Fibroblast of lung (primary cell): Measurements from ENCODE around the gene ZNF584. TPM values are rescaled to one million over a fixed set of nuclear protein-coding genes. Genes with fewer than 3 reads are reported as not detected.
"Not testable (repeated sequence)": the region's sequence is repeated elsewhere in the genome, so short reads cannot be mapped to it uniquely, and the experiment has no call there.

Source experiments
- DNase-seq, 2 donors: peaks; one replicate each; pipeline versions ENCODE4 v3.0.0 to v3.0.0-alpha.2; 2010; ENCODE audit warnings: low read depth in 2 of 2
- H2AFZ ChIP-seq: 2 replicates; pipeline ENCODE4 v1.5.1; 2012; ENCODE audit warnings: low read length, control low read depth, inconsistent platforms
- H3K27ac ChIP-seq: 2 replicates; pipeline ENCODE4 v1.5.1; 2011; ENCODE audit warnings: low read length, control low read depth; ENCODE audit not compliant: insufficient read depth
- H3K27me3 ChIP-seq: 2 replicates; pipeline ENCODE4 v1.5.1; 2011; ENCODE audit warnings: mild to moderate bottlenecking, low read length; ENCODE audit not compliant: control insufficient read depth, insufficient read depth
- H3K36me3 ChIP-seq: 2 replicates; pipeline ENCODE4 v1.5.1; 2011; ENCODE audit warnings: low read length; ENCODE audit not compliant: control insufficient read depth, insufficient read depth
- H3K4me1 ChIP-seq: 2 replicates; pipeline ENCODE4 v1.5.1; 2011; ENCODE audit warnings: low read length; ENCODE audit not compliant: control insufficient read depth, insufficient read depth; ENCODE audit errors: extremely low read depth
- H3K4me2 ChIP-seq: 2 replicates; pipeline ENCODE4 v1.5.1; 2011; ENCODE audit warnings: low read length, control low read depth; ENCODE audit not compliant: insufficient read depth; ENCODE audit errors: extremely low read depth
- H3K4me3 ChIP-seq, 4 experiments: fragments of 200-600 bp in 1 of 4; sonication (generic) in 1 of 4; replicated peaks in 1 of 4; 2 replicates each; pipeline ENCODE4 v1.5.1; 2011 to 2016; ENCODE audit warnings: low read length in 4 of 4, low read depth in 3 of 4, mild to moderate bottlenecking in 3 of 4, control low read depth in 2 of 4, inconsistent platforms in 1 of 4, mixed read lengths in 1 of 4; ENCODE audit not compliant: insufficient read depth in 1 of 4; ENCODE audit errors: control extremely low read depth in 1 of 4
- H3K79me2 ChIP-seq: 2 replicates; pipeline ENCODE4 v1.5.1; 2012; ENCODE audit warnings: mild to moderate bottlenecking, low read length, inconsistent platforms; ENCODE audit not compliant: control insufficient read depth, insufficient read depth
- H3K9ac ChIP-seq: 2 replicates; pipeline ENCODE4 v1.5.1; 2011; ENCODE audit warnings: mild to moderate bottlenecking, low read length, control low read depth; ENCODE audit not compliant: insufficient read depth
- H3K9me3 ChIP-seq: 2 replicates; pipeline ENCODE4 v1.5.1; 2012; ENCODE audit warnings: low read depth, low read length; ENCODE audit not compliant: control insufficient read depth, insufficient read depth
- H4K20me1 ChIP-seq: 2 replicates; pipeline ENCODE4 v1.5.1; 2011; ENCODE audit warnings: low read length; ENCODE audit not compliant: control insufficient read depth, insufficient read depth; ENCODE audit errors: extremely low read depth
- EZH2 ChIP-seq: IDR thresholded peaks from 2 replicates; pipeline ENCODE4 v1.5.1; 2012; ENCODE audit warnings: low read length, control low read depth, mild to moderate bottlenecking; ENCODE audit errors: missing control alignments
- polyA plus RNA-seq, 2 donors: library from polyadenylated mRNA; depleted of rRNA in 1 of 2; stranded (reverse) in 1 of 2; unstranded in 1 of 2; fragments of >200 nt; gene quantifications; 2 replicates each; pipeline ENCODE4 v1.2.1, GENCODE V29; 2011 to 2012; ENCODE audit warnings: missing spikeins in 1 of 2
- total RNA-seq: library from RNA; depleted of rRNA; stranded (reverse); fragments of >200 nt; gene quantifications from 2 replicates; pipeline ENCODE4 v1.2.1, GENCODE V29; 2014
- TF ChIP-seq, protein P1 (sequence below), 2 donors: IDR thresholded peaks in 1 of 2; conservative IDR thresholded peaks in 1 of 2; 1 replicate in 1 of 2; 2 replicates in 1 of 2; pipeline ENCODE4 v1.5.1; 2011 to 2012; ENCODE audit warnings: low read length in 2 of 2, control low read depth in 1 of 2, inconsistent platforms in 1 of 2, low read depth in 1 of 2, mild to moderate bottlenecking in 1 of 2

ZNF584 gene
- total and polyA plus RNA-seq, 2 donors (not counting 1 experiment from before 2014, with no cell fraction given) = 11.7 to 18.8 TPM

DNA sequence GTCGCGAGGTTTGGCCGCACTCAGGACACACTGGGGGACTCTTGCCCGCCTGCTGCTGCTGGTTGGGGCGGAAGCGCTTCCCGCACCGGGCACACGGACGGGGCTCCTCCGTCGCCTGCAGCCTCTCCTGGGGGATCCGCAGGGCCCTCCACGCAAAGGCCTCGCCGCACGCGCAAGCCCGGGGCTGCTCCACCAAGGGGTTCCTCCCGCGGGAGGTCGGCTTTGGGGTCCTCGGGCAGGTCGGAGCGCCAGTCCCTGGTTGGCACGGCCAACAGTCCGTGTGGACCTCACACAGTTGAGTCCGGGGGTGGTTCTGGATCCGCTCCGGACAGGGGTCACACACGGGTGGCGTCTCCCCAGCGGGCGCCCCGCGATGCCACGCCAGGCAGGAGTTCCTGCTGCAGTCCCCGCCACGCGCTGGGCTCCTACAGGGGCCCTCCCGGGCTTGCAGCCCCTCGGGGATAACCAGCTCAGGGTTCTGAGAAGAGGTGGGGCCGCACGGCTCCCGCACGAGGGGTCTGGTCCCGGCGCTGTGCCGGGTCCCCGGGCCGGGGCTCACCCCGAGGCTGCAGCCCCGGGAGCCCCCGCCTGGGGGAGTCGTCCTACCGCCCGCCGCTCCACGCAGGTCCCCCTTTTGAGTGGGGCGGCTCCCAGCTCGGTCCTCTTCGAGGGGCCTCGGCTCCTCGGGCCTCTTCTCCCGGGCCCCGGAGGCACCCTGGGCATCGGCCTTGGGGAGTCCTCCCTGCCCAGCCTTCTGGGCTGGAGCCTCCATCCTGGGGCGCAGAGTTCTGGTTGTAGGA is 39.7 kb upstream of the ZNF584 start:
- Histone ChIP-seq H3K9ac (no peak overlapping the region), H3K27me3 (no peaks in the 10 kb centered on the region), H3K9me3 (no peaks in the 10 kb centered on the region), H2AFZ (no peak overlapping the region), H3K36me3 (no peaks in the 10 kb centered on the region), H3K4me2 (no peak overlapping the region), H3K79me2 (no peaks in the 10 kb centered on the region), H4K20me1 (no peaks in the 10 kb centered on the region), H3K4me3 (no peak overlapping the region), H3K27ac (no peak overlapping the region), H3K4me1 (no peaks in the 10 kb centered on the region)
- TF ChIP-seq, protein P1, sequence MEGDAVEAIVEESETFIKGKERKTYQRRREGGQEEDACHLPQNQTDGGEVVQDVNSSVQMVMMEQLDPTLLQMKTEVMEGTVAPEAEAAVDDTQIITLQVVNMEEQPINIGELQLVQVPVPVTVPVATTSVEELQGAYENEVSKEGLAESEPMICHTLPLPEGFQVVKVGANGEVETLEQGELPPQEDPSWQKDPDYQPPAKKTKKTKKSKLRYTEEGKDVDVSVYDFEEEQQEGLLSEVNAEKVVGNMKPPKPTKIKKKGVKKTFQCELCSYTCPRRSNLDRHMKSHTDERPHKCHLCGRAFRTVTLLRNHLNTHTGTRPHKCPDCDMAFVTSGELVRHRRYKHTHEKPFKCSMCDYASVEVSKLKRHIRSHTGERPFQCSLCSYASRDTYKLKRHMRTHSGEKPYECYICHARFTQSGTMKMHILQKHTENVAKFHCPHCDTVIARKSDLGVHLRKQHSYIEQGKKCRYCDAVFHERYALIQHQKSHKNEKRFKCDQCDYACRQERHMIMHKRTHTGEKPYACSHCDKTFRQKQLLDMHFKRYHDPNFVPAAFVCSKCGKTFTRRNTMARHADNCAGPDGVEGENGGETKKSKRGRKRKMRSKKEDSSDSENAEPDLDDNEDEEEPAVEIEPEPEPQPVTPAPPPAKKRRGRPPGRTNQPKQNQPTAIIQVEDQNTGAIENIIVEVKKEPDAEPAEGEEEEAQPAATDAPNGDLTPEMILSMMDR (conservative IDR thresholded peaks at IDR 0.05 in 1 of 2, IDR thresholded peaks at IDR 0.05 in 1 of 2; ENCODE audit: low read depth in 1 of 2, low read length in 2 of 2) = no peak
- TF ChIP-seq EZH2 = no peak
- DNase-seq = no peak

DNA sequence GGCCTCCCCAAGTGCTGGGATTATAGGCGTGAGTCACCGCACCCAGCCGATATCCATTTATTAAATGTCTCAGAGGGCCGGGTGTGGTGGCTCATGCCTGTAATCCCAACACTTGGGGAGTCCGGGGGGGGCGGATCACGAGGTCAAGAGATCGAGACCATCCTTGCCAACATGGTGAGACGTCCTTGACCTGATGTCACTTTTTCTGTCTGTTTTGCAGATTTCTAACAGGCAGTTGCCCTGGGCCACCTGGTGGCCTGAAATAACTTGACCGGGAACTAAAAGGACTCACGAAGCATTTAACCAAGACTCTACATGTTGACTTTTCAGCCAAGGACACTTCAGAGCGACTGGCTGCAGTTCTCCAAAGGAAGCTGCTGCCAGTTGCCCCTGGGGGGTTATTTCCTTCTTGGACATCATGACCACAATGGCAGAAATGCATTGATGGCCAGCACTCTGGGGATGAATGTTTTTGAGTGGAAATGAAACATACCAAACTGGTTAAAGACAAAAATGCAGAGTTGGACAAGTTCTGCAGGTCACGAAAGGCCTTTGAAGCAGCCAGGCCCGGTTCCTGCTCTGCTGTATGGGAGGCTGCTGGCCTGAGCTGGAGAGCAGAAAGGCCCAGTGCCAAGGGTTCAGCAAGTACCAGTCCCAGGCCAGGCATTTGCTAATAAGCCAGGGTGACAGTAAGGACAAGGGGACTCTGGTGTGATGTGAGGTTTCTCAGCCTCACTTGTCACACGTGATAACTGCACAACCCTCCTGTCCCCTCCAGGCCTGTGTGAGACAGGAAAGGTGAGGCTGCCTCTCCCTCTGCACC is 35.9 kb upstream of the ZNF584 start:
- no peak overlapping the region for H3K27ac ChIP-seq
- H3K4me2 ChIP-seq = no peak overlapping the region
- H2AFZ ChIP-seq = no peak overlapping the region
- no peak for DNase-seq
- H3K27me3 ChIP-seq = no peaks in the 10 kb centered on the region
- H3K36me3 ChIP-seq = no peaks in the 10 kb centered on the region
- TF ChIP-seq EZH2 = no peak
- TF ChIP-seq, protein P1 (conservative IDR thresholded peaks at IDR 0.05 in 1 of 2, IDR thresholded peaks at IDR 0.05 in 1 of 2; ENCODE audit: low read depth in 1 of 2, low read length in 2 of 2) = no peak
- no peaks in the 10 kb centered on the region for H3K4me1 ChIP-seq
- H4K20me1 ChIP-seq = no peaks in the 10 kb centered on the region
- H3K4me3 ChIP-seq = no peak overlapping the region
- no peaks in the 10 kb centered on the region for H3K9me3 ChIP-seq
- no peak overlapping the region for H3K9ac ChIP-seq
- H3K79me2 ChIP-seq = no peaks in the 10 kb centered on the region

DNA sequence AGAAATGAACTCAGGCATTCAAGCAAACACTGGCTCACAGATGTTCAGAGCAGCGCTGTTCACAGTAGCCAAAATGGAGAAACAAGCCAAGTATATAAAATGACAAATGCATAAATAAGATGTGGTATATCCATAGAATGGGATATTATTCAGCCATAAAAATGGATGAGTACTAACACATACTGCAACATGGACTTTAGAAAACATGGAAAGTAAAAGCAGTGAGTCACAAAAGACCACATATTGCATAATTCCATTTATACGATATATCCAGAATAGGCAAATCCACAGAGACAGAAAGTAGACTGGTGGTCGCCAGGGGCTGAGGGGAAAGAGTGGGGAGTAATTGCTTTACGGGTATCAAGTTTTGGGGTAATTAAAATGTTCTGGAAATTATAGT is 34.2 kb upstream of the ZNF584 start:
- no peak for DNase-seq
- TF ChIP-seq, protein P1 (conservative IDR thresholded peaks at IDR 0.05 in 1 of 2, IDR thresholded peaks at IDR 0.05 in 1 of 2; ENCODE audit: low read depth in 1 of 2, low read length in 2 of 2) = no peak
- no peak for TF ChIP-seq EZH2
- no peaks in the 10 kb centered on the region for H4K20me1 ChIP-seq
- no peak overlapping the region for H3K4me3 ChIP-seq
- no peaks in the 10 kb centered on the region for H3K36me3 ChIP-seq
- H3K4me2 ChIP-seq = no peak overlapping the region
- H3K27ac ChIP-seq = no peak overlapping the region
- H3K79me2 ChIP-seq = no peaks in the 10 kb centered on the region
- no peaks in the 10 kb centered on the region for H3K9me3 ChIP-seq
- no peak overlapping the region for H2AFZ ChIP-seq
- H3K9ac ChIP-seq = no peak overlapping the region
- H3K27me3 ChIP-seq = no peaks in the 10 kb centered on the region
- H3K4me1 ChIP-seq = no peaks in the 10 kb centered on the region

DNA sequence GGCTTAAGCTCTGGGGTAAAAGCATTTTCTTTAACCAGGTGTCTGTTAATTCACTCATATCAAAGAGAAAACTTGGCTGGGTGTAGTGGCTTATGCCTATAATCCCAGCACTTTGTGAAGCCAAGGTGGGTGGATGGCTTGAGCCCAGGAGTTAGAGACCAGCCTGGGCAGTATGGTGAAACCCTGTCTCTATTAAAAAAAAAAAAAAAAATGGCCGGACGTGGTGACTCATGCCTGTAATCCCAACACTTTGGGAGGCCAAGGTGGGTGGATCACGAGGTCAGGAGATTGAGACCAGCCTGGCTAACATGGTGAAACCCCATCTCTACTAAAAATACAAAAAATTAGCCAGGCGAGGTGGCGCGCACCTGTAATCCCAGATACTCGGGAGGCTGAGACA is 31.7 kb upstream of the ZNF584 start:
- not testable (repeated sequence) for H3K79me2 ChIP-seq, H3K27me3 ChIP-seq, H3K9me3 ChIP-seq, H3K9ac ChIP-seq, H3K27ac ChIP-seq, H4K20me1 ChIP-seq, H3K4me1 ChIP-seq, DNase-seq, H3K4me3 ChIP-seq, H2AFZ ChIP-seq, H3K4me2 ChIP-seq, H3K36me3 ChIP-seq
